C4-2B (cell line): ENCODE data around the gene PLK5.

ENCODE experiments used
- H3K27ac ChIP-seq: fragments of 450-650 bp; 2 replicates; pipeline ENCODE4 v1.5.1; 2017
- ZFX ChIP-seq: fragments of 450-650 bp; IDR thresholded peaks from 2 replicates; pipeline ENCODE4 v1.6.1; 2017
- TF ChIP-seq, protein P1 (sequence below): fragments of 450-650 bp; conservative IDR thresholded peaks from 2 replicates; pipeline ENCODE4 v1.5.1; 2017; ENCODE audit warnings: mild to moderate bottlenecking

PLK5 gene

DNA sequence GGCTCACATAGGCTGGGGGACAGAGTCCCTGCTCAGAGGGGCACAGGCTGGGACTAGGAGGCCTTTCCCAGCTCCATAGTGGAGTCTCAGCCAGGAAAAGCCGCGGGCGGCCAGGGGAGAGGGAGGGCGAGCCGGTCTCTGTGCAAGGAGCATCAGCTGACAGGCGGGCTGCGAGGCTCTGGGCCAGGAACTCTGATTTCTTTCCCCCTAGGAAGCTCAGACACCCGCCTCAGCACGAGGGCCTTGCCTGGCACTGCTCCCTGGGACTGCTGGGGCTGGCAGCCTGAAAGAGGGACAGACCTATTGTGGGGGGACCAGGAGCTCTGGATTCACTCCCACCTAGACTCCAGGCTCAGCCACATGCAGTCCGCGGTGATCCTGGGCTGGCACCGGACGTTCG lies 2.2 kb upstream of the PLK5 start:
- H3K27ac ChIP-seq, result no peak overlapping the region
- no peak for TF ChIP-seq ZFX
- TF ChIP-seq, protein P1, sequence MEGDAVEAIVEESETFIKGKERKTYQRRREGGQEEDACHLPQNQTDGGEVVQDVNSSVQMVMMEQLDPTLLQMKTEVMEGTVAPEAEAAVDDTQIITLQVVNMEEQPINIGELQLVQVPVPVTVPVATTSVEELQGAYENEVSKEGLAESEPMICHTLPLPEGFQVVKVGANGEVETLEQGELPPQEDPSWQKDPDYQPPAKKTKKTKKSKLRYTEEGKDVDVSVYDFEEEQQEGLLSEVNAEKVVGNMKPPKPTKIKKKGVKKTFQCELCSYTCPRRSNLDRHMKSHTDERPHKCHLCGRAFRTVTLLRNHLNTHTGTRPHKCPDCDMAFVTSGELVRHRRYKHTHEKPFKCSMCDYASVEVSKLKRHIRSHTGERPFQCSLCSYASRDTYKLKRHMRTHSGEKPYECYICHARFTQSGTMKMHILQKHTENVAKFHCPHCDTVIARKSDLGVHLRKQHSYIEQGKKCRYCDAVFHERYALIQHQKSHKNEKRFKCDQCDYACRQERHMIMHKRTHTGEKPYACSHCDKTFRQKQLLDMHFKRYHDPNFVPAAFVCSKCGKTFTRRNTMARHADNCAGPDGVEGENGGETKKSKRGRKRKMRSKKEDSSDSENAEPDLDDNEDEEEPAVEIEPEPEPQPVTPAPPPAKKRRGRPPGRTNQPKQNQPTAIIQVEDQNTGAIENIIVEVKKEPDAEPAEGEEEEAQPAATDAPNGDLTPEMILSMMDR, result no peak

DNA sequence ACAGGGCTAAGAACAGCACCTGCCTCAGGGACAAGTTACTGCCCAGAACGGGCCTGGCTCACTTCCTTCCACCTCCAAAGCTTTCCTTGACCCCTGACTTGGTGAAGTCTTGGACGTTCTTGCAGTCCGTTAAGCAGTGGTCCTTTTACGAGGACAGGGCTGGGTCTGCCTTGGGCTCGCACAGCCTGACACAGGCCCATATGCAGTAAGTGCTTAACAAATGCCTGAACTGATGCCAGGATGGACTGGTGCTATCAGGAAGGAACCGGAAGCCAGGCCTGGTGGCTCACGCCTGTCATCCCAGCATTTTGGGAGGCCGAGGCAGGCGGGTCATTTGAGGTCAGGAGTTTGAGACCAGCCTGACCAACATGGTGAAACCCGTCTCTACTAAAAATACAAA lies 1.8 kb upstream of the PLK5 start:
- no peak overlapping the region for H3K27ac ChIP-seq
- TF ChIP-seq, protein P1, result no peak
- TF ChIP-seq ZFX, result no peak

DNA sequence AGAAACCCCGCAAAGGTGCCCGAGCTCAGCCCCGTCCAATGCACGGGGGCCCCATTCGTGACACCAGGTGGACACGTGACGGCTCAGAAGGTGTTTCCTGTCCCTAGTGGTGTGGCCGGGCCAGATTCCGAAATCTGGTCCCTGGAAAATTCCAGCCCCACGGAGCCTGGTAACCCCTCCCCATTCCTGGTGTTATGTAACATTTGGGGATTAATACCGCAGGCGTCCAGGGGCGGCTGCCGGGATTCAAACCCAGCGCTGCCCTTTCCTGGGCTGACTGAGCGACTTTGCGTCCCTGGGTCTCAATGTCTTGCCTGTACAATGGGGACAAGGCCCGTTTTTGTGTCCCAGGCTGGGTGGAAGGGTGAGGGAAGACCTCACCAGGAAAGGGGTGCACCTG lies 1.0 kb upstream of the PLK5 start:
- TF ChIP-seq, protein P1, result no peak
- TF ChIP-seq ZFX, result no peak
- H3K27ac ChIP-seq, result no peak overlapping the region

DNA sequence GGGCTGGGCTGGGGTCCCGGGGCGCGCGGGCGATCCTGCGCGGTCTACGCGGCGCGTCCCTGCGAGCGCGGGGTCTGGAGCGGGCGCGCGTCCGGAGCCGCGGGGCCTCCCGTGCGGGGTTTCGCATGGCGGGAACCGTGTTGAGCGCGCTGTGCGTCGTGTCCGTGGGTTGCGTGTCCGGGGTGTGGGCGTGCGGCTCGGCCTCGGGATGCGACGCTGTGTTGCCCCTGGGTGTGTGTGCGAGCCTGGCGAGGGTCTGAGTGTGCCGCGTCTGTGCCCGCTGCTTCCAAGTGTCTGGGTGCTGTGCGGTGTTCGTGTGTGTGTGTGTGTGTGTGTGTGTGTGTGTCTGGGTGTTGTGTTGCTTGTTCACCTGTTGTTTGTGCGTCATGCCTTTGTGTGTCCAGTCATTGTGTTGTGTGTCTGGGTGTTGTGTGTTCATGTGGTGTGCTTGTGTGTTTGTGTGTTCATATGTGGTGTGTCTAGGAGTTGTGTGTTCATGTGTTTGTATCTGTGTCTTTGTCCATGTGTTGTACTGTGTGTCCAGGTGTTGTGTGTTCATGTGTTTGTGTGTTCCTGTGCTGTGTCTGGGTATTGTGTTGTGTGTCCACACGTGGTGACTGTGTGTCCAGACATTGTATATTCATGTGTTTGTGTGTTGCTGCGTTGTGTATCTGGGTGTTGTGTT lies 552 bp downstream of the PLK5 start:
- TF ChIP-seq, protein P1, result no peak
- TF ChIP-seq ZFX, result no peak
- H3K27ac ChIP-seq, result no peak overlapping the region

DNA sequence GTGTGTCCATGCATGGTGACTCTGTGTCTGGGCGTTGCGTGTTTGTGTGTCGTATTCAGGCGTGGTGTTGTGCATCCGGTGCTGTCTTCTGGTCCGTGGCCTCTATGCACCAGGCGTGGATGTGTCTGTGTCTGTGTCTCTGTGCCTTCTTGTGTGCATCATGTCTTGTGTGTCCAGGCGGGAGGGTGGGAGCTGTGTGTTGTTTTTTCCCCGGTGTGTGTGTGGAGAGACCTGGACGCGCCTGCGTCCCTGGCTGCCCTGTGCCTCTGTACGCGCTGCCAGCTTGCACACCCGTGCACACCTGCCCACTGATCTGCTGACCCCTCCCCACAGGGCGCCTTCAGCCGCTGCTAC lies 1.1 kb downstream of the PLK5 start:
- H3K27ac ChIP-seq, result no peak overlapping the region
- TF ChIP-seq, protein P1, result no peak
- TF ChIP-seq ZFX, result no peak

DNA sequence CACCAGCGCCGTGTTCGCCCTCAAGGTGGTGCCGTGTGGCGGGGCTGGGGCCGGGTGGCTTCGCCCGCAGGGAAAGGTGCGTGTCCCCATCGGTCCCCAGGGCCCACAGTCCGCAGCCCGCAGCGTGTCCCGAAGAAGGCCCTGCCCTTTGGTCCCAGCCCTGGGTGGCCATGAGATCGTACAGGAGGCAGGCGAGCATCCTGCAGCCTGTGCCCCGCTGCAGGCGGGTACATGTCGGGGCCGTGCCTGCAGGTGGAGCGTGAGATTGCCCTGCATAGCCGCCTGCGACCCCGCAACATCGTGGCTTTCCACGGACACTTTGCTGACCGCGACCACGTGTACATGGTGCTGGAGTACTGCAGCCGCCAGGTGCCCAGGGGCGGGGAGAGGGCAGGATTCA lies 1.5 kb downstream of the PLK5 start:
- no peak overlapping the region for H3K27ac ChIP-seq
- TF ChIP-seq, protein P1, result no peak
- no peak for TF ChIP-seq ZFX

DNA sequence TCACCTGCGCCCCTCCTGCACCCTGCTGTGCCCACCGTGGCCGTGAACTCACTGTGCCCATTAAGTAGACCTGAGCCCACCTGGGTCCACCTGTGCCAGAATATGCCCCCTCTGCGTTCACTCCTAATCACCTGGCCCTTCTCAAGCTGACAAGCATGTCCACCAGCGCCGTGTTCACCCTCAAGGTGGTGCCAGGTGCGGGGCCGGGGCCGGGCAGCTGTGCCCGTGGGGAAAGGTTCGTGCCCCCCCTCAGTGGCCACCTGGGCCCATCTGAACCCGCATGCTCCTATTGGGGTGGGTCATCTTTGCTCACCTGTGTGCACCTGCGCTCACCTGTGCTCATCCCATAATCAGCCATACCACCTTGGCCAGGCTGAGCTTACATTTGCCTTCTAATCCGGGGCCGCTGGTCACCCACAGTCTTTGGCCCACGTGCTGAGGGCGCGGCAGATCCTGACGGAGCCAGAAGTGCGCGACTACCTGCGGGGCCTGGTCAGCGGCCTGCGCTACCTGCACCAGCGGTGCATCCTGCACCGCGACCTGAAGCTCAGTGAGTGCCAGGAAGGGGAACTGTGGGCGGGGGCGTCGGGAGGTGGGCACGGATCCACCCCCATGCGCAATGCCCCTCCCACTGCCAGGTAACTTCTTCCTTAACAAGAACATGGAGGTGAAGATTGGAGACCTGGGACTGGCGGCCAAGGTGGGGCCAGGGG lies 2.3 kb downstream of the PLK5 start:
- H3K27ac ChIP-seq, result no peak overlapping the region
- TF ChIP-seq ZFX, result no peak
- TF ChIP-seq, protein P1, result no peak
